ENCODE measurements around the gene IFFO2. TPM values are rescaled to one million over a fixed set of nuclear protein-coding genes. Genes with fewer than 3 reads are reported as not detected.

The IFFO2 gene
- total RNA-seq, 1 experiment from 2014 or later = 11.7 TPM

- no peak for TF ChIP-seq EZH2 (IDR thresholded peaks at IDR 0.05; ENCODE audit: low read depth)
- TF ChIP-seq, protein P1, sequence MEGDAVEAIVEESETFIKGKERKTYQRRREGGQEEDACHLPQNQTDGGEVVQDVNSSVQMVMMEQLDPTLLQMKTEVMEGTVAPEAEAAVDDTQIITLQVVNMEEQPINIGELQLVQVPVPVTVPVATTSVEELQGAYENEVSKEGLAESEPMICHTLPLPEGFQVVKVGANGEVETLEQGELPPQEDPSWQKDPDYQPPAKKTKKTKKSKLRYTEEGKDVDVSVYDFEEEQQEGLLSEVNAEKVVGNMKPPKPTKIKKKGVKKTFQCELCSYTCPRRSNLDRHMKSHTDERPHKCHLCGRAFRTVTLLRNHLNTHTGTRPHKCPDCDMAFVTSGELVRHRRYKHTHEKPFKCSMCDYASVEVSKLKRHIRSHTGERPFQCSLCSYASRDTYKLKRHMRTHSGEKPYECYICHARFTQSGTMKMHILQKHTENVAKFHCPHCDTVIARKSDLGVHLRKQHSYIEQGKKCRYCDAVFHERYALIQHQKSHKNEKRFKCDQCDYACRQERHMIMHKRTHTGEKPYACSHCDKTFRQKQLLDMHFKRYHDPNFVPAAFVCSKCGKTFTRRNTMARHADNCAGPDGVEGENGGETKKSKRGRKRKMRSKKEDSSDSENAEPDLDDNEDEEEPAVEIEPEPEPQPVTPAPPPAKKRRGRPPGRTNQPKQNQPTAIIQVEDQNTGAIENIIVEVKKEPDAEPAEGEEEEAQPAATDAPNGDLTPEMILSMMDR (conservative IDR thresholded peaks at IDR 0.05) = no peak
- Histone ChIP-seq H3K36me3 (ENCODE audit: low read depth) (no peaks in the 10 kb centered on the region), H3K4me1 (replicated peaks; ENCODE audit: insufficient read depth) (no peaks in the 10 kb centered on the region), H3K9me2 (ENCODE audit: insufficient read depth) (no peaks in the 10 kb centered on the region), H3K27ac (no peak overlapping the region), H2AFZ (no peak overlapping the region), H3K9me3 (ENCODE audit: insufficient read depth, low read depth) (no peaks in the 10 kb centered on the region), H3K27me3 (ENCODE audit: insufficient read depth, low read depth) (peaks cover 28% of the 10 kb centered on the region), H4K20me1 (ENCODE audit: insufficient read depth) (no peaks in the 10 kb centered on the region), H3F3A (ENCODE audit: insufficient read depth, low read depth) (no peaks in the 10 kb centered on the region), H3K79me2 (ENCODE audit: low read depth) (no peaks in the 10 kb centered on the region), H3K4me2 (no peak overlapping the region), H3K4me3 (no peak overlapping the region)
- intact Hi-C loops (cut with micrococcal nuclease; ENCODE audit: unreplicated experiment) = no loop called here
- CTCF ChIA-PET = no interaction called here
- POLR2A ChIA-PET (ENCODE audit: unreplicated experiment) = no interaction called here
- DNase-seq = no peak
- BruUV-seq (replicated peaks) = no TSS peak
Measured at GRCh38 chr1:18855573-18855972, 100.9 kb downstream of the IFFO2 start.

- intact Hi-C loops (cut with micrococcal nuclease; ENCODE audit: unreplicated experiment) = no loop called here
- ChIA-PET POLR2A (ENCODE audit: unreplicated experiment) (no interaction called here), CTCF (no interaction called here)
- TF ChIP-seq EZH2 (IDR thresholded peaks at IDR 0.05; ENCODE audit: low read depth) = no peak
- TF ChIP-seq, protein P1 (conservative IDR thresholded peaks at IDR 0.05) = no peak
- H3K4me3 ChIP-seq = no peak overlapping the region
- no peaks in the 10 kb centered on the region for H4K20me1 ChIP-seq (ENCODE audit: insufficient read depth)
- no TSS peak for BruUV-seq (replicated peaks)
- H3K9me2 ChIP-seq (ENCODE audit: insufficient read depth) = no peaks in the 10 kb centered on the region
- no peaks in the 10 kb centered on the region for H3K36me3 ChIP-seq (ENCODE audit: low read depth)
- H3K27me3 ChIP-seq (ENCODE audit: insufficient read depth, low read depth) = peaks cover 39% of the 10 kb centered on the region
- no peaks in the 10 kb centered on the region for H3F3A ChIP-seq (ENCODE audit: insufficient read depth, low read depth)
- no peak overlapping the region for H3K27ac ChIP-seq
- H3K4me2 ChIP-seq = no peak overlapping the region
- no peak for DNase-seq
- H3K9me3 ChIP-seq (ENCODE audit: insufficient read depth, low read depth) = no peaks in the 10 kb centered on the region
- H3K4me1 ChIP-seq (replicated peaks; ENCODE audit: insufficient read depth) = no peaks in the 10 kb centered on the region
- H3K79me2 ChIP-seq (ENCODE audit: low read depth) = no peaks in the 10 kb centered on the region
- no peak overlapping the region for H2AFZ ChIP-seq
Measured at GRCh38 chr1:18854331-18855025, 102.0 kb downstream of the IFFO2 start.

Small RNA genes lying within 50 kb of the gene (microRNA-seq; reads per million reads assigned to microRNA genes)
- gene MIR1290 (ENCODE audit: borderline number of aligned reads, borderline replicate concordance) (not detected), gene MIR4695 (ENCODE audit: borderline number of aligned reads, borderline replicate concordance) (not detected)

Other genes starting within 250 kb of the IFFO2 start
- gene TAS1R2, start 97.0 kb downstream of the IFFO2 start, total RNA-seq (2021) = not detected in 2 replicates
- gene ALDH4A1, start 54.1 kb downstream of the IFFO2 start, total RNA-seq (2021) = 15.0 and 19.4 TPM in 2 replicates

Data from PC-9 (cell line).